Measurements from ENCODE around the gene GJD4. TPM values are rescaled to one million over a fixed set of nuclear protein-coding genes. Genes with fewer than 3 reads are reported as not detected.

Gene GJD4
- total RNA-seq, 1 experiment from 2014 or later: not detected

- no peak for DNase-seq (ENCODE audit: unreplicated experiment)
- H3K36me3 Mint-ChIP-seq (ENCODE audit: insufficient read depth, unreplicated experiment): peaks cover 64% of the 10 kb centered on the region
- H3K9me3 Mint-ChIP-seq (ENCODE audit: unreplicated experiment): no peaks in the 10 kb centered on the region
- CTCF ChIA-PET: interaction anchor here (0.7 kb wide), 1 partner anchor 243 kb away, joined by 5 read pairs; no protein-coding TSS in a partner anchor
- BruUV-seq (replicated peaks): no TSS peak
- intact Hi-C loops (cut with micrococcal nuclease): no loop called here
- POLR2A ChIA-PET: no interaction called here
- no peaks in the 10 kb centered on the region for H3K27me3 Mint-ChIP-seq (ENCODE audit: insufficient read depth, unreplicated experiment)
- H3K4me1 Mint-ChIP-seq (ENCODE audit: insufficient read depth, unreplicated experiment): no peaks in the 10 kb centered on the region
- no peak overlapping the region for H3K4me3 Mint-ChIP-seq (ENCODE audit: unreplicated experiment)
- no peak for TF ChIP-seq CTCF (IDR thresholded peaks at IDR 0.05; ENCODE audit: unreplicated experiment)
- no peak overlapping the region for H3K27ac Mint-ChIP-seq (ENCODE audit: low read depth, unreplicated experiment)
Observed at GRCh38 chr10:35573796-35574195, 31.3 kb upstream of the GJD4 start.

DNA sequence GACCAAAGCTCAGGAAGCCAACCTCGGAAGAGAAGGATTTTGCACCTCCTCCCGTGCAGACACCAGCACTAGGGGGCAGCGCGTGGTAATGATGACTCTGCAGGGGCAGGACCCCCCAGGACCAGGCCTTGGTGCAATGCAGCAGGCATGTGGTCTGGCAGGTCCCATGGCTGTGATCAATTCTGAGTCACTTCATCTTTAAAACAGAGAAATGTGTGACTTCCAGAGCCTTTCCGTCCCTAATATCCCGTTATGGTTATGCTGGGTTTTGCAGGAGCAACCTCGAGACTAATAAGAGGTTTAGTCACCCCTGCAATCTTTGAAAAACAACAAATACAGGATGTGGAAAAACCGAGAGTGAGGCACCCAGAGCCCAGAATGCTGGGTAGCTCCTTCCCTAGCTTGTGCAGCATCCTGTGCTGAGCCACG is 30.2 kb upstream of the GJD4 start:
- Mint-ChIP-seq H3K9me3 (ENCODE audit: unreplicated experiment) (no peaks in the 10 kb centered on the region), H3K4me1 (ENCODE audit: insufficient read depth, unreplicated experiment) (no peaks in the 10 kb centered on the region), H3K27ac (ENCODE audit: low read depth, unreplicated experiment) (no peak overlapping the region), H3K4me3 (ENCODE audit: unreplicated experiment) (no peak overlapping the region), H3K27me3 (ENCODE audit: insufficient read depth, unreplicated experiment) (no peaks in the 10 kb centered on the region), H3K36me3 (ENCODE audit: insufficient read depth, unreplicated experiment) (peaks cover 52% of the 10 kb centered on the region)
- POLR2A ChIA-PET: no interaction called here
- CTCF ChIA-PET: interaction anchor here (0.5 to 0.7 kb wide), 2 partner anchors 285 to 751 kb away, joined by 3 read pairs; no protein-coding TSS in a partner anchor
- BruUV-seq (replicated peaks): no TSS peak
- intact Hi-C loops (cut with micrococcal nuclease): no loop called here
- DNase-seq (ENCODE audit: unreplicated experiment): no peak
- peak; percentile 24 for TF ChIP-seq CTCF (IDR thresholded peaks at IDR 0.05; ENCODE audit: unreplicated experiment)

DNA sequence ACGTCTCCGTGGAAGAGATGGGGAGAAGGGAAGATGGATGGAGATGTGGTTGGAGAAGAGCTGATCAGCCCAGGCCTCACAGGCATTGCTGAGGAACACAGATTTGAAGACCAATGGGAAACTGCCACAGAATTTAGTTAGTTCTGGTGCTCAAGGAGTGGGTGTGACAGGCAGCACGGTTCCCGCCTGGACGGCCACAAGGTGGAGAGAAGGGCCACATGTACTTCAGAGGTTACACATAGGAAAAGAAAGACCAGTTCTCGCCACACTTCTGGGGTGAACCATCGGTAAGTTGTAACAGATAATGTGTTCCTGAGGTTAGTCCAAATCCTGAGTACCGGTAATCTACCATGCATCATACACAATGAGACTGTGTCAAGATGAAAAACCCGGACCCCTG is 29.5 kb upstream of the GJD4 start:
- ChIA-PET CTCF (interaction anchor here (0.7 kb wide), 1 partner anchor 752 kb away, joined by 3 read pairs; no protein-coding TSS in a partner anchor), POLR2A (no interaction called here)
- H3K4me1 Mint-ChIP-seq (ENCODE audit: insufficient read depth, unreplicated experiment): no peaks in the 10 kb centered on the region
- H3K4me3 Mint-ChIP-seq (ENCODE audit: unreplicated experiment): no peak overlapping the region
- no peak overlapping the region for H3K27ac Mint-ChIP-seq (ENCODE audit: low read depth, unreplicated experiment)
- BruUV-seq (replicated peaks): no TSS peak
- TF ChIP-seq CTCF (IDR thresholded peaks at IDR 0.05; ENCODE audit: unreplicated experiment): no peak
- intact Hi-C loops (cut with micrococcal nuclease): no loop called here
- DNase-seq (ENCODE audit: unreplicated experiment): no peak
- H3K9me3 Mint-ChIP-seq (ENCODE audit: unreplicated experiment): no peaks in the 10 kb centered on the region
- H3K27me3 Mint-ChIP-seq (ENCODE audit: insufficient read depth, unreplicated experiment): no peaks in the 10 kb centered on the region
- H3K36me3 Mint-ChIP-seq (ENCODE audit: insufficient read depth, unreplicated experiment): peaks cover 45% of the 10 kb centered on the region

DNA sequence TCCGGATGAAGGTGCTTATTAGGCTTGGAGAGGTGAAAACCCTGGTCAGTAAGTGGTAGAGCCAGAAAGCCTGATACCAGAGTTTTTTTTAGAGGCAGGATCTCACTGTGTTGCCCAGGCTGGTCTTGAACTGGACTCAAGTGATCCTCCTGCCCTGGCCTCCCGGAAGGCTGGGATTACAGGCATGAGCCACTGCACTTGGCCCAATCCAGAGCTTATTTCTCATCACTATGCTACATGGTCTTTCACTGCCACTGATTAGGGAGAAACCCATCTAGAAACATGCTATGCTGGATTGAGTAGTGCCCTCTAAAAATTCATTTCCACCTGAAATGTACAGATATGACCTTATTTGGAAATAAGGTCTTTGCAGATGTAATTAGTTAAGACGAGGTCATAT is 28.4 kb upstream of the GJD4 start:
- Mint-ChIP-seq H3K9me3 (ENCODE audit: unreplicated experiment) (no peaks in the 10 kb centered on the region), H3K4me1 (ENCODE audit: insufficient read depth, unreplicated experiment) (no peaks in the 10 kb centered on the region), H3K27me3 (ENCODE audit: insufficient read depth, unreplicated experiment) (no peaks in the 10 kb centered on the region), H3K27ac (ENCODE audit: low read depth, unreplicated experiment) (no peak overlapping the region), H3K4me3 (ENCODE audit: unreplicated experiment) (no peak overlapping the region), H3K36me3 (ENCODE audit: insufficient read depth, unreplicated experiment) (peaks cover 41% of the 10 kb centered on the region)
- CTCF ChIA-PET: interaction anchor here (0.6 to 1.1 kb wide), 2 partner anchors 13 to 287 kb away, joined by 3 to 7 read pairs; no protein-coding TSS in a partner anchor
- POLR2A ChIA-PET: no interaction called here
- intact Hi-C loops (cut with micrococcal nuclease): no loop called here
- no peak for TF ChIP-seq CTCF (IDR thresholded peaks at IDR 0.05; ENCODE audit: unreplicated experiment)
- no peak for DNase-seq (ENCODE audit: unreplicated experiment)
- no TSS peak for BruUV-seq (replicated peaks)

All from MCF 10A (cell line).